Loucy (cell line): ENCODE data around the gene BHLHA15.

ENCODE experiments used
- H2AFZ ChIP-seq: fragments of 200-600 bp; sonication (generic); 2 replicates; pipeline ENCODE4 v1.6.0; 2016; ENCODE audit warnings: antibody characterized with exemption, mild to moderate bottlenecking, low read length, moderate library complexity
- H3F3A ChIP-seq: fragments of 200-600 bp; 2 replicates; pipeline ENCODE4 v1.6.0; 2016; ENCODE audit warnings: antibody characterized with exemption, low read depth, mild to moderate bottlenecking
- H3K27me3 ChIP-seq: fragments of 200-600 bp; sonication (generic); 2 replicates; pipeline ENCODE4 v1.6.1; 2014; ENCODE audit warnings: low read length, mild to moderate bottlenecking; ENCODE audit not compliant: insufficient read depth, poor library complexity, severe bottlenecking
- H3K36me3 ChIP-seq: fragments of 200-600 bp; sonication (generic); 2 replicates; pipeline ENCODE4 v1.6.1; 2016; ENCODE audit warnings: low read length; ENCODE audit not compliant: insufficient read depth
- H3K4me1 ChIP-seq: fragments of 200-600 bp; sonication (generic); 2 replicates; pipeline ENCODE4 v1.5.1; 2014; ENCODE audit warnings: low read length, mild to moderate bottlenecking; ENCODE audit not compliant: insufficient read depth, poor library complexity, severe bottlenecking
- H3K4me2 ChIP-seq: fragments of 200-600 bp; sonication (generic); 2 replicates; pipeline ENCODE4 v1.6.0; 2014; ENCODE audit warnings: antibody characterized with exemption, low read length, low read depth, mild to moderate bottlenecking; ENCODE audit not compliant: poor library complexity, severe bottlenecking
- H3K4me3 ChIP-seq: fragments of 200-600 bp; sonication (generic); 2 replicates; pipeline ENCODE4 v1.5.1; 2014; ENCODE audit warnings: low read length, mild to moderate bottlenecking, mixed read lengths; ENCODE audit not compliant: poor library complexity, severe bottlenecking
- H3K79me2 ChIP-seq: fragments of 200-600 bp; sonication (generic); 2 replicates; pipeline ENCODE4 v1.6.1; 2014; ENCODE audit warnings: low read length; ENCODE audit not compliant: insufficient read depth
- H3K9ac ChIP-seq: fragments of 200-600 bp; sonication (generic); 2 replicates; pipeline ENCODE4 v1.6.0; 2014; ENCODE audit warnings: mild to moderate bottlenecking, low read depth, low read length, moderate library complexity; ENCODE audit not compliant: poor library complexity, severe bottlenecking
- H3K9me2 ChIP-seq: fragments of 200-600 bp; sonication (generic); replicated peaks from 2 replicates; pipeline ENCODE4 v1.6.1; 2016; ENCODE audit warnings: low read depth, low read length, mixed read lengths
- H3K9me3 ChIP-seq: fragments of 200-600 bp; sonication (generic); 2 replicates; pipeline ENCODE4 v1.6.1; 2014; ENCODE audit warnings: mild to moderate bottlenecking, antibody characterized with exemption, low read length, low read depth; ENCODE audit not compliant: insufficient read depth
- H4K20me1 ChIP-seq: fragments of 200-600 bp; sonication (generic); 2 replicates; pipeline ENCODE4 v1.6.0; 2014; ENCODE audit warnings: antibody characterized with exemption, low read length, mild to moderate bottlenecking; ENCODE audit not compliant: insufficient read depth, poor library complexity, severe bottlenecking
- CTCF ChIP-seq: fragments of 200-600 bp; sonication (generic); conservative IDR thresholded peaks from 2 replicates; pipeline ENCODE4 v1.5.1; 2014; ENCODE audit warnings: mild to moderate bottlenecking, antibody characterized with exemption, low read length
- EZH2phosphoT487 ChIP-seq: fragments of 200-600 bp; IDR thresholded peaks from 2 replicates; pipeline ENCODE4 v1.6.1; 2018; ENCODE audit warnings: antibody characterized with exemption, mild to moderate bottlenecking, moderate library complexity, borderline replicate concordance

The BHLHA15 gene

DNA sequence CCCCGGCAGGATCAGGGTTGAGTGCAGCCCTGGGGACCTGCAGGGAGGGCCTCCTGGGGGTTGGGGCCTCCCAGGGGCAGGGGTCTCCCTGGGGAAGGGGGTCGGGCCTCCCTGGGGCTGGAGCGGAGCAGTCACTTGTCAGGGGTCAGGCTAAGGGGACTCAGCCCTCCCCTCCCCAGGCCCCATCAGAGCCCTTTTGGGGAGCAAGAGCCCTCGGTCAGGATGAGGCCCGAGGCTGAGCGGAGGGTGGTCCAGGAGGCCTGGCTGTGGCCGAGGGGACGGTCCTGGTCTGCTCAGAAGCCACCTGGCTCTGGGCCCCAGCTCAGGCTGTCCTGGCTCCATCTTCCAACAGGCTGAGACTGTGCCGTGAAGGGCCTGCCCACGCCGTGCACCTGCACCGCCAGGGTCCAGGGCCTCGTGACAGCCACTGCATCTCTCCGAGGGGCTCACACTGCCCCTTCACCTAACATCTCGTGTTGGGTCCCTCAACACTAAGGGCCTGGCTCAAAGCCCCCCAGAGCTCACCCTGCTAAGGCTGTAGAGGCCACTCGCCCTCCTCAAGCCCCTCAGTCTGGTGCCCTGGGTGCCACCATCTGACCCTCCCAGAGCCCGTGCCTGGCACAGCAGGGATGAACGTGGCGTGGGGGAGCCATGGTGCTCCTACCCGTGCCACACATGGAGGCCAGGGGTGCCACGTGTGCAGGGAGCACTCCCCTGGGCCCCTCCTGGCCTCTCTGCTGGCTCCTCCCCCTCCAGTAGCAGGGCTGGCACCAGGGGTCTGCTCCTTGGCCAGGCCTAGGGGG lies 12.9 kb downstream of the BHLHA15 start:
- H3F3A ChIP-seq, result no peaks in the 10 kb centered on the region
- H3K27me3 ChIP-seq, result no peaks in the 10 kb centered on the region
- no peak overlapping the region for H3K4me2 ChIP-seq
- no peak overlapping the region for H3K9ac ChIP-seq
- H3K4me1 ChIP-seq, result no peaks in the 10 kb centered on the region
- no peak overlapping the region for H3K4me3 ChIP-seq
- no peak for TF ChIP-seq CTCF
- TF ChIP-seq EZH2phosphoT487, result no peak
- H4K20me1 ChIP-seq, result no peaks in the 10 kb centered on the region
- no peaks in the 10 kb centered on the region for H3K9me3 ChIP-seq
- no peaks in the 10 kb centered on the region for H3K9me2 ChIP-seq
- no peaks in the 10 kb centered on the region for H3K36me3 ChIP-seq
- no peaks in the 10 kb centered on the region for H3K79me2 ChIP-seq
- H2AFZ ChIP-seq, result no peak overlapping the region

- Histone ChIP-seq H3F3A (no peaks in the 10 kb centered on the region), H2AFZ (no peak overlapping the region), H3K36me3 (no peaks in the 10 kb centered on the region), H3K4me1 (no peaks in the 10 kb centered on the region), H3K9me3 (no peaks in the 10 kb centered on the region), H3K4me3 (no peak overlapping the region), H3K4me2 (no peak overlapping the region), H3K9ac (no peak overlapping the region), H3K79me2 (no peaks in the 10 kb centered on the region), H3K27me3 (no peaks in the 10 kb centered on the region), H3K9me2 (no peaks in the 10 kb centered on the region), H4K20me1 (no peaks in the 10 kb centered on the region)
- no peak for TF ChIP-seq EZH2phosphoT487
- TF ChIP-seq CTCF, result no peak
These were observed 13.5 kb downstream of the BHLHA15 start for GRCh38 chr7:98224701-98225181.

DNA sequence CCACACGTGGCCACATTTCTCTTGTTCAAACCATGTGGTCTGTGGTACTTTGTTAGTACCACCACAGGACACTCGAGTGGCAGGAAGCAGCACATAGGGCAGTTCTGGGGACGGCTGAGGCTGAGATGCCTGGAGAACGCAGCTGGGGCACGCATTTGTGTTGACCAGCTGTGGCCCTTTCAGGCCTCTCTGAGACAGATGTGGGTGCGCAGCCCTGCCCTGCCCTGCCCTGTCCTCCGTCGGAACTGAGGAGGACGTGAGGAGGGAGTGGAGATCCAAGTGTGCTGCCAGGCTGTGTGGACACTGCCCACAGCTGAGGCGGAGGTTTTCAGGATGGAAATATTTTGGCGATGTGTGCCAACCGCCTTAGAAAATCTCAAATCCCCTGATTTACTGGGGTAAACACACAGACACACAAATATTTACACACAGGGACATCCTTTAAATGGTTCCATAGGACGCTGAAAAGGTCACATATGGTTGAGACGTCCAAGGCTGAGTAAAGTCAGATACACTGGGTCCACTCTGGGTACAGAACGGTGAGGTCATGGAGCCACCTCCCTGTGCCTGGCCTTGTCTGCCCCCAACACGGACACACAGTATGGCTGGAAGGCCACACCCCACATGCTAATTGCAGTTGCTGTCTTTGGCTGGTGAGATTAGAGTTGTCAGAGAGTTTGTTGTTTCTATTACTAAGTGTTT lies 14.8 kb downstream of the BHLHA15 start:
- Histone ChIP-seq H3K4me3 (no peak overlapping the region), H3K9me2 (no peaks in the 10 kb centered on the region), H3K27me3 (no peaks in the 10 kb centered on the region), H2AFZ (no peak overlapping the region), H3F3A (no peaks in the 10 kb centered on the region), H3K9me3 (no peaks in the 10 kb centered on the region), H3K9ac (no peak overlapping the region), H4K20me1 (no peaks in the 10 kb centered on the region), H3K4me2 (no peak overlapping the region), H3K4me1 (no peaks in the 10 kb centered on the region), H3K79me2 (no peaks in the 10 kb centered on the region), H3K36me3 (no peaks in the 10 kb centered on the region)
- no peak for TF ChIP-seq CTCF
- TF ChIP-seq EZH2phosphoT487, result no peak
